Panc1 (cell line): ENCODE data around the gene OSBP2. TPM values are rescaled to one million over a fixed set of nuclear protein-coding genes. Genes with fewer than 3 reads are reported as not detected.

Experiments used
- ATAC-seq: fragments of 200-7000 bp; cut with Tn5 transposase; 2 replicates; pipeline ENCODE4 v1.9.1; 2020; ENCODE audit warnings: mild to moderate bottlenecking, moderate library complexity
- BruUV-seq: library from RNA; stranded (reverse); fragments of 400-500 nt; replicated peaks from 2 replicates; lab custom pipeline; 2021; lab: Mats Ljungman, UMichigan
- CTCF ChIA-PET: fragments of 300-600 bp; sonication (Branson Sonifier 250); formaldehyde crosslinking; loops from one replicate; lab custom pipeline; 2022; ENCODE audit warnings: antibody characterized with exemption; lab: Charles Lee
- POLR2A ChIA-PET: fragments of 300-600 bp; sonication (Branson Sonifier 250); formaldehyde crosslinking; loops from one replicate; lab custom pipeline; 2022; ENCODE audit warnings: antibody characterized with exemption; lab: Charles Lee
- DNase-seq: peaks from one replicate; pipeline ENCODE4 v3.0.0-alpha.2; 2010; ENCODE audit warnings: low read depth, low spot score
- H3K27ac ChIP-seq: 2 replicates; pipeline ENCODE4 v1.5.1; 2011; ENCODE audit warnings: mild to moderate bottlenecking, low read length, inconsistent platforms
- H3K27me3 ChIP-seq: fragments of 200-500 bp; sonication (Bioruptor generic); 2 replicates; pipeline ENCODE4 v1.6.0; 2014; ENCODE audit warnings: low read length, inconsistent platforms; ENCODE audit not compliant: control insufficient read depth, insufficient read depth
- H3K36me3 ChIP-seq: fragments of 200-500 bp; sonication (Bioruptor generic); 2 replicates; pipeline ENCODE4 v1.5.1; 2014; ENCODE audit warnings: inconsistent platforms, mild to moderate bottlenecking, low read length, moderate library complexity; ENCODE audit not compliant: control insufficient read depth, insufficient read depth
- H3K4me1 ChIP-seq: 2 replicates; pipeline ENCODE4 v1.5.1; 2011; ENCODE audit warnings: inconsistent platforms, mild to moderate bottlenecking, low read length, moderate library complexity; ENCODE audit not compliant: control insufficient read depth, insufficient read depth
- H3K4me3 ChIP-seq, 2 experiments: 2 replicates each; pipeline ENCODE4 v1.5.1; 2011 to 2012; ENCODE audit warnings: low read depth in 2 of 2, low read length in 2 of 2, mild to moderate bottlenecking in 2 of 2, inconsistent platforms in 1 of 2, moderate library complexity in 1 of 2
- H3K9me3 ChIP-seq: fragments of 200-500 bp; sonication (Bioruptor generic); 2 replicates; pipeline ENCODE4 v1.5.1; 2014; ENCODE audit warnings: low read depth, mild to moderate bottlenecking, inconsistent platforms, low read length, moderate library complexity; ENCODE audit not compliant: control insufficient read depth, insufficient read depth
- POLR2AphosphoS5 ChIP-seq: IDR thresholded peaks from 2 replicates; pipeline ENCODE4 v1.6.1; 2012; ENCODE audit warnings: mild to moderate bottlenecking, low read depth, low read length, moderate library complexity
- SIN3A ChIP-seq: IDR thresholded peaks from 2 replicates; pipeline ENCODE4 v1.6.1; 2012; ENCODE audit warnings: low read depth, mild to moderate bottlenecking, low read length, moderate library complexity, borderline replicate concordance; ENCODE audit not compliant: insufficient read depth
- TCF7L2 ChIP-seq: IDR thresholded peaks from 2 replicates; pipeline ENCODE4 v1.6.1; 2011; ENCODE audit warnings: mild to moderate bottlenecking, low read depth, low read length, inconsistent platforms
- in situ Hi-C: cut with HindIII; loops from 2 replicates; pipeline ENCODE4 v1.10.0; 2016; ENCODE audit warnings: low sequenced_read_pairs, low pct_unique_long_range_greater_than_20kb
- intact Hi-C: fragments of 100-400 bp; cut with micrococcal nuclease; formaldehyde crosslinking; loops from one replicate; pipeline ENCODE4 v1.10.0; 2022; ENCODE audit not compliant: unreplicated experiment
- total RNA-seq: library from RNA; stranded (reverse); gene quantifications from one replicate; pipeline ENCODE4 v1.2.1, GENCODE V29; 2021; ENCODE audit not compliant: unreplicated experiment
- TF ChIP-seq, protein P1 (sequence below), 2 experiments: IDR thresholded peaks; 2 replicates each; pipeline ENCODE4 v1.6.1; 2011 to 2012; ENCODE audit warnings: low read depth in 2 of 2, control low read depth in 1 of 2, low read length in 1 of 2, mild to moderate bottlenecking in 1 of 2, moderate library complexity in 1 of 2; ENCODE audit not compliant: insufficient read depth in 1 of 2
- TF ChIP-seq, protein P2 (sequence below): fragments of 450-650 bp; IDR thresholded peaks from 2 replicates; pipeline ENCODE4 v1.5.1; 2017; ENCODE audit warnings: mild to moderate bottlenecking

OSBP2 gene
- total RNA-seq, 1 experiment from 2014 or later, result 4.7 TPM

DNA sequence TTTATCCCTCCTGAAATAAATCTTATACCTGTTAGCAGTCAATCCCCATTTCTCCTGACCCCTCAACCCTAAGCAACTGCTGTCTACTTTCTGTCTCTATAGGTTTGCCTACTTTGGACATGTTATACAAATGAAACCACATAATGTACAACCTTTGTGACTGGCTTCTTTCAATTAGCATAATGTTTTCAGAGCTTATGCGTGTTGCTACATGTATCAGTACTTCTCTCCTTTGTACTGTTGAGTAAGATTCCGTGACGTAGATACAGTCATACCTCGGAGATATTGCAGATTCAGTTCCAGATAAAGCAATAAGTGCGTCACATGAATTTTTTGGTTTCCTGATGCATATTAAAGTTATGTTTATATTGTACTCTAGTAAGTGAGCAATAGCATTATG lies 146.6 kb downstream of the OSBP2 start:
- in situ Hi-C loops, result no loop called here
- Histone ChIP-seq H3K4me3 (no peak overlapping the region), H3K4me1 (no peaks in the 10 kb centered on the region), H3K36me3 (no peaks in the 10 kb centered on the region), H3K27me3 (no peaks in the 10 kb centered on the region), H3K27ac (no peak overlapping the region), H3K9me3 (peaks cover 3% of the 10 kb centered on the region; the same call in 1 of the 2 replicates)
- intact Hi-C loops, result no loop called here
- no peak for DNase-seq
- ChIA-PET CTCF (no interaction called here), POLR2A (no interaction called here)
- BruUV-seq, result no TSS peak
- ATAC-seq, result no peak
- TF ChIP-seq SIN3A (no peak), TCF7L2 (no peak), POLR2AphosphoS5 (no peak)
- TF ChIP-seq, protein P1, sequence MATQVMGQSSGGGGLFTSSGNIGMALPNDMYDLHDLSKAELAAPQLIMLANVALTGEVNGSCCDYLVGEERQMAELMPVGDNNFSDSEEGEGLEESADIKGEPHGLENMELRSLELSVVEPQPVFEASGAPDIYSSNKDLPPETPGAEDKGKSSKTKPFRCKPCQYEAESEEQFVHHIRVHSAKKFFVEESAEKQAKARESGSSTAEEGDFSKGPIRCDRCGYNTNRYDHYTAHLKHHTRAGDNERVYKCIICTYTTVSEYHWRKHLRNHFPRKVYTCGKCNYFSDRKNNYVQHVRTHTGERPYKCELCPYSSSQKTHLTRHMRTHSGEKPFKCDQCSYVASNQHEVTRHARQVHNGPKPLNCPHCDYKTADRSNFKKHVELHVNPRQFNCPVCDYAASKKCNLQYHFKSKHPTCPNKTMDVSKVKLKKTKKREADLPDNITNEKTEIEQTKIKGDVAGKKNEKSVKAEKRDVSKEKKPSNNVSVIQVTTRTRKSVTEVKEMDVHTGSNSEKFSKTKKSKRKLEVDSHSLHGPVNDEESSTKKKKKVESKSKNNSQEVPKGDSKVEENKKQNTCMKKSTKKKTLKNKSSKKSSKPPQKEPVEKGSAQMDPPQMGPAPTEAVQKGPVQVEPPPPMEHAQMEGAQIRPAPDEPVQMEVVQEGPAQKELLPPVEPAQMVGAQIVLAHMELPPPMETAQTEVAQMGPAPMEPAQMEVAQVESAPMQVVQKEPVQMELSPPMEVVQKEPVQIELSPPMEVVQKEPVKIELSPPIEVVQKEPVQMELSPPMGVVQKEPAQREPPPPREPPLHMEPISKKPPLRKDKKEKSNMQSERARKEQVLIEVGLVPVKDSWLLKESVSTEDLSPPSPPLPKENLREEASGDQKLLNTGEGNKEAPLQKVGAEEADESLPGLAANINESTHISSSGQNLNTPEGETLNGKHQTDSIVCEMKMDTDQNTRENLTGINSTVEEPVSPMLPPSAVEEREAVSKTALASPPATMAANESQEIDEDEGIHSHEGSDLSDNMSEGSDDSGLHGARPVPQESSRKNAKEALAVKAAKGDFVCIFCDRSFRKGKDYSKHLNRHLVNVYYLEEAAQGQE (IDR thresholded peaks at IDR 0.05; ENCODE audit: insufficient read depth in 1 of 2, low read depth in 2 of 2, low read length in 1 of 2), result no peak
- TF ChIP-seq, protein P2, sequence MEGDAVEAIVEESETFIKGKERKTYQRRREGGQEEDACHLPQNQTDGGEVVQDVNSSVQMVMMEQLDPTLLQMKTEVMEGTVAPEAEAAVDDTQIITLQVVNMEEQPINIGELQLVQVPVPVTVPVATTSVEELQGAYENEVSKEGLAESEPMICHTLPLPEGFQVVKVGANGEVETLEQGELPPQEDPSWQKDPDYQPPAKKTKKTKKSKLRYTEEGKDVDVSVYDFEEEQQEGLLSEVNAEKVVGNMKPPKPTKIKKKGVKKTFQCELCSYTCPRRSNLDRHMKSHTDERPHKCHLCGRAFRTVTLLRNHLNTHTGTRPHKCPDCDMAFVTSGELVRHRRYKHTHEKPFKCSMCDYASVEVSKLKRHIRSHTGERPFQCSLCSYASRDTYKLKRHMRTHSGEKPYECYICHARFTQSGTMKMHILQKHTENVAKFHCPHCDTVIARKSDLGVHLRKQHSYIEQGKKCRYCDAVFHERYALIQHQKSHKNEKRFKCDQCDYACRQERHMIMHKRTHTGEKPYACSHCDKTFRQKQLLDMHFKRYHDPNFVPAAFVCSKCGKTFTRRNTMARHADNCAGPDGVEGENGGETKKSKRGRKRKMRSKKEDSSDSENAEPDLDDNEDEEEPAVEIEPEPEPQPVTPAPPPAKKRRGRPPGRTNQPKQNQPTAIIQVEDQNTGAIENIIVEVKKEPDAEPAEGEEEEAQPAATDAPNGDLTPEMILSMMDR, result no peak

DNA sequence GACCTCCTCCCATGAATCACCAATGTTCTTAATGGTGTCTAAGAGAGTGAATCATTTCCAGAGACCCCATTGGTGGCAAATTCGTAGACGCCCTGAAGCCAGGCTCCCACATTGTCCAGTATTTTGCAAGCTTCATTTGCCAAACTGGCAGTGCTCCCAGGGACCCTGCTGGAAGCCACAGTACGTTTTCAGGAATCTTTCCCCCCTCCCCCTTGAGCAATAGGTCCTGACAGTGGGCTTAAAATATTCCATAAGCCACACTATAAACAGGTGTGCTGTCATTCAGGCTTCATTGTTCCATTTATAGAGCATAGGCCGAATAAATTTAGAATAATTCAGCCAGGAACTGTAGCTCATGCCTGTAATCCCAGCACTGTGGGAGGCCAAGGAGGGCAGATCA lies 148.6 kb downstream of the OSBP2 start:
- no peak overlapping the region for H3K4me3 ChIP-seq
- H3K27ac ChIP-seq, result no peak overlapping the region
- DNase-seq, result no peak
- intact Hi-C loops (no loop called here), in situ Hi-C loops (no loop called here)
- ATAC-seq, result no peak
- TF ChIP-seq TCF7L2, result no peak
- TF ChIP-seq POLR2AphosphoS5, result no peak
- no peak for TF ChIP-seq SIN3A
- TF ChIP-seq, protein P1 (IDR thresholded peaks at IDR 0.05; ENCODE audit: insufficient read depth in 1 of 2, low read depth in 2 of 2, low read length in 1 of 2), result no peak
- TF ChIP-seq, protein P2, result no peak
- H3K9me3 ChIP-seq, result peaks cover 1% of the 10 kb centered on the region; the same call in 1 of the 2 replicates
- POLR2A ChIA-PET, result no interaction called here
- no peaks in the 10 kb centered on the region for H3K4me1 ChIP-seq
- BruUV-seq, result no TSS peak
- H3K36me3 ChIP-seq, result no peaks in the 10 kb centered on the region
- H3K27me3 ChIP-seq, result no peaks in the 10 kb centered on the region
- CTCF ChIA-PET, result no interaction called here
